Esophagus muscularis mucosa (tissue), 4 donors: ENCODE data around the gene ADGRV1.

Experiments
- CTCF ChIP-seq, 3 experiments: fragments of 200-600 bp in 2 of 3; fragments of 450-650 bp in 1 of 3; sonication (generic) in 2 of 3; IDR thresholded peaks; one replicate each; pipeline ENCODE4 v1.5.1; 2017 to 2019; ENCODE audit warnings: antibody characterized with exemption in 3 of 3, mild to moderate bottlenecking in 2 of 3, moderate library complexity in 1 of 3
- EP300 ChIP-seq: sonication (generic); formaldehyde crosslinking; IDR thresholded peaks from one replicate; pipeline ENCODE4 v1.6.1; 2017; ENCODE audit warnings: antibody characterized with exemption
- POLR2A ChIP-seq: fragments of 450-650 bp; IDR thresholded peaks from one replicate; pipeline ENCODE4 v1.6.1; 2017; ENCODE audit warnings: antibody characterized with exemption, moderate library complexity, mild to moderate bottlenecking, low read depth
- POLR2AphosphoS5 ChIP-seq, 2 donors: sonication (generic); formaldehyde crosslinking; IDR thresholded peaks; one replicate each; pipeline ENCODE4 v1.6.1; 2017; ENCODE audit warnings: antibody characterized with exemption in 2 of 2

- TF ChIP-seq CTCF (IDR thresholded peaks at IDR 0.05) (no peak), EP300 (no peak), POLR2A (no peak), POLR2AphosphoS5 (IDR thresholded peaks at IDR 0.05) (no peak)
Measured at GRCh38 chr5:90700299-90700698, 141.7 kb downstream of the ADGRV1 start.
